ENCODE results near the gene WASHC4.
"Not testable (repeated sequence)": the region's sequence is repeated elsewhere in the genome, so short reads cannot be mapped to it uniquely, and the experiment has no call there.

The WASHC4 gene

GRCh38 chr12:105091476-105092206 is 15.9 kb upstream of the WASHC4 start:
- no peak for DNase-seq

GRCh38 chr12:105092336-105092735 is 15.2 kb upstream of the WASHC4 start:
- no peak for DNase-seq

- not testable (repeated sequence) for DNase-seq
Measured at GRCh38 chr12:105095338-105095737, 12.2 kb upstream of the WASHC4 start.

- no peak for DNase-seq
Measured at GRCh38 chr12:105099356-105099755, 8.2 kb upstream of the WASHC4 start.

GRCh38 chr12:105100207-105100985 is 7.1 kb upstream of the WASHC4 start:
- DNase-seq: no peak

- DNase-seq: no peak
Measured at GRCh38 chr12:105100998-105101397, 6.5 kb upstream of the WASHC4 start.

- no peak for DNase-seq
Measured at GRCh38 chr12:105102673-105103072, 4.9 kb upstream of the WASHC4 start.

GRCh38 chr12:105104762-105105161 is 2.8 kb upstream of the WASHC4 start:
- DNase-seq: no peak

GRCh38 chr12:105106621-105107020 is 910 bp upstream of the WASHC4 start:
- peak in 2 of 3 experiments; percentile 56 to 72 for DNase-seq

- peak; percentile 83 to 94 (median 94) for DNase-seq
Measured at GRCh38 chr12:105107171-105107493, 399 bp upstream of the WASHC4 start.

GRCh38 chr12:105109465-105110212 is 2.1 kb downstream of the WASHC4 start:
- peak in 1 of 3 experiments; percentile 52 for DNase-seq

GRCh38 chr12:105110851-105111250 is 3.3 kb downstream of the WASHC4 start:
- no peak for DNase-seq

GRCh38 chr12:105113094-105113493 is 5.6 kb downstream of the WASHC4 start:
- no peak for DNase-seq

- no peak for DNase-seq
Measured at GRCh38 chr12:105116969-105117368, 9.4 kb downstream of the WASHC4 start.

- DNase-seq: no peak
Measured at GRCh38 chr12:105120551-105120950, 13.0 kb downstream of the WASHC4 start.

- DNase-seq: no peak
Measured at GRCh38 chr12:105138248-105138647, 30.7 kb downstream of the WASHC4 start.

- DNase-seq: no peak
Measured at GRCh38 chr12:105141320-105141922, 33.9 kb downstream of the WASHC4 start.

- no peak for DNase-seq
Measured at GRCh38 chr12:105142259-105142658, 34.7 kb downstream of the WASHC4 start.

- no peak for DNase-seq
Measured at GRCh38 chr12:105156260-105156659, 48.7 kb downstream of the WASHC4 start.

- DNase-seq: no peak
Measured at GRCh38 chr12:105157606-105158005, 50.1 kb downstream of the WASHC4 start.

GRCh38 chr12:105158876-105159275 is 51.3 kb downstream of the WASHC4 start:
- no peak for DNase-seq

GRCh38 chr12:105162174-105162573 is 54.6 kb downstream of the WASHC4 start:
- no peak for DNase-seq

- peak in 1 of 3 experiments; percentile 93 for DNase-seq
Measured at GRCh38 chr12:105164068-105164467, 56.5 kb downstream of the WASHC4 start.

Measured in NCI-H1417 (cell line).